Neural progenitor cell (in vitro differentiated cells): ENCODE data around the gene PDZD4. TPM values are rescaled to one million over a fixed set of nuclear protein-coding genes. Genes with fewer than 3 reads are reported as not detected.

ENCODE experiments used
- DNase-seq: peaks from one replicate; pipeline ENCODE4 v3.0.0-alpha.2; 2016; ENCODE audit warnings: low spot score
- H2AFZ ChIP-seq: fragments of 200-600 bp; sonication (generic); replicated peaks from 2 replicates; pipeline ENCODE4 v1.6.1; 2016; ENCODE audit warnings: antibody characterized with exemption
- H3F3A ChIP-seq: fragments of 200-600 bp; sonication (generic); 2 replicates; pipeline ENCODE4 v1.6.1; 2016; ENCODE audit warnings: antibody characterized with exemption, low read depth
- H3K27ac ChIP-seq: fragments of 200-600 bp; sonication (generic); 2 replicates; pipeline ENCODE4 v1.5.1; 2016; ENCODE audit warnings: mild to moderate bottlenecking
- H3K27me3 ChIP-seq: fragments of 200-600 bp; sonication (generic); 2 replicates; pipeline ENCODE4 v1.6.1; 2016; ENCODE audit warnings: mild to moderate bottlenecking, moderate library complexity
- H3K36me3 ChIP-seq: fragments of 200-600 bp; sonication (generic); 2 replicates; pipeline ENCODE4 v1.5.1; 2016
- H3K4me1 ChIP-seq: fragments of 200-600 bp; sonication (generic); 2 replicates; pipeline ENCODE4 v1.6.1; 2016; ENCODE audit warnings: mixed run types
- H3K4me2 ChIP-seq: fragments of 200-600 bp; sonication (generic); 2 replicates; pipeline ENCODE4 v1.6.1; 2016
- H3K4me3 ChIP-seq: fragments of 200-600 bp; sonication (generic); 2 replicates; pipeline ENCODE4 v1.5.1; 2016
- H3K79me2 ChIP-seq: fragments of 200-600 bp; sonication (generic); 2 replicates; pipeline ENCODE4 v1.6.1; 2016; ENCODE audit warnings: low read depth
- H3K9ac ChIP-seq: fragments of 200-600 bp; sonication (generic); 2 replicates; pipeline ENCODE4 v1.6.1; 2016
- H3K9me3 ChIP-seq: fragments of 200-600 bp; sonication (generic); 2 replicates; pipeline ENCODE4 v1.5.1; 2016; ENCODE audit warnings: low read depth
- H4K20me1 ChIP-seq: fragments of 200-600 bp; sonication (generic); 2 replicates; pipeline ENCODE4 v1.6.1; 2016; ENCODE audit warnings: low read depth
- H3K27ac Mint-ChIP-seq: 3 replicates; pipeline ENCODE4 v1.8.0; 2021; ENCODE audit warnings: mixed read lengths
- H3K27me3 Mint-ChIP-seq: 2 replicates; pipeline ENCODE4 v1.8.0; 2022; ENCODE audit warnings: low read depth, mild to moderate bottlenecking, inconsistent platforms, moderate library complexity, mixed read lengths; ENCODE audit not compliant: insufficient read depth
- H3K36me3 Mint-ChIP-seq: 3 replicates; pipeline ENCODE4 v1.8.0; 2021; ENCODE audit warnings: mixed read lengths
- H3K4me1 Mint-ChIP-seq: 3 replicates; pipeline ENCODE4 v1.8.0; 2021; ENCODE audit warnings: mixed read lengths
- H3K4me3 Mint-ChIP-seq: 3 replicates; pipeline ENCODE4 v1.8.0; 2021; ENCODE audit warnings: mild to moderate bottlenecking, moderate library complexity, mixed read lengths
- H3K9me3 Mint-ChIP-seq: 3 replicates; pipeline ENCODE4 v1.8.0; 2020; ENCODE audit warnings: mixed read lengths
- CTCF ChIP-seq: fragments of 200-600 bp; sonication (generic); IDR thresholded peaks from 2 replicates; pipeline ENCODE4 v1.5.1; 2017; ENCODE audit warnings: antibody characterized with exemption, mild to moderate bottlenecking
- EZH2 ChIP-seq: fragments of 200-600 bp; sonication (generic); IDR thresholded peaks from 2 replicates; pipeline ENCODE4 v1.6.1; 2017; ENCODE audit warnings: antibody characterized with exemption, mild to moderate bottlenecking, moderate library complexity
- EZH2phosphoT487 ChIP-seq: fragments of 200-600 bp; sonication (generic); IDR thresholded peaks from 2 replicates; pipeline ENCODE4 v1.6.1; 2017; ENCODE audit warnings: antibody characterized with exemption
- total RNA-seq: library from RNA; depleted of rRNA; stranded (reverse); fragments of >200 nt; gene quantifications from 2 replicates; pipeline ENCODE4 v1.2.3, GENCODE V29; 2015; ENCODE audit warnings: low replicate concordance

Gene PDZD4
- total RNA-seq, 1 donor from 2014 or later = 1.9 TPM

- Histone ChIP-seq H3K27ac (no peak overlapping the region), H3K4me1 (peaks cover 6% of the 10 kb centered on the region), H3K4me2 (no peak overlapping the region), H2AFZ (no peak overlapping the region), H3K36me3 (no peaks in the 10 kb centered on the region), H3K9me3 (no peaks in the 10 kb centered on the region), H4K20me1 (no peaks in the 10 kb centered on the region), H3K9ac (no peak overlapping the region), H3F3A (no peaks in the 10 kb centered on the region), H3K4me3 (no peak overlapping the region), H3K27me3 (peaks cover 7% of the 10 kb centered on the region), H3K79me2 (no peaks in the 10 kb centered on the region)
- H3K36me3 Mint-ChIP-seq = peaks cover 2% of the 10 kb centered on the region
- no peak overlapping the region for H3K4me3 Mint-ChIP-seq
- H3K9me3 Mint-ChIP-seq = peaks cover 32% of the 10 kb centered on the region
- DNase-seq = no peak
- H3K27me3 Mint-ChIP-seq = peaks cover 9% of the 10 kb centered on the region
- H3K27ac Mint-ChIP-seq = no peak overlapping the region
- H3K4me1 Mint-ChIP-seq = peaks cover 13% of the 10 kb centered on the region
- TF ChIP-seq EZH2 (no peak), EZH2phosphoT487 (no peak), CTCF (no peak)
Observed at GRCh38 chrX:153861151-153861550, 30.8 kb upstream of the PDZD4 start.

GRCh38 chrX:153857348-153857903 lies 27.1 kb upstream of the PDZD4 start:
- TF ChIP-seq EZH2 = no peak
- Mint-ChIP-seq H3K4me1 (peaks cover 6% of the 10 kb centered on the region), H3K27me3 (peaks cover 5% of the 10 kb centered on the region), H3K36me3 (no peaks in the 10 kb centered on the region), H3K27ac (no peak overlapping the region), H3K4me3 (no peak overlapping the region), H3K9me3 (peaks cover 27% of the 10 kb centered on the region)
- Histone ChIP-seq H3F3A (no peaks in the 10 kb centered on the region), H3K79me2 (no peaks in the 10 kb centered on the region), H2AFZ (no peak overlapping the region), H3K27ac (no peak overlapping the region), H3K4me3 (no peak overlapping the region), H3K27me3 (peaks cover 11% of the 10 kb centered on the region), H3K4me2 (no peak overlapping the region), H3K9me3 (no peaks in the 10 kb centered on the region), H4K20me1 (no peaks in the 10 kb centered on the region), H3K4me1 (no peaks in the 10 kb centered on the region), H3K9ac (no peak overlapping the region), H3K36me3 (no peaks in the 10 kb centered on the region)
- no peak for DNase-seq

GRCh38 chrX:153854702-153855101 lies 24.4 kb upstream of the PDZD4 start:
- no peak overlapping the region for H3K4me2 ChIP-seq
- H2AFZ ChIP-seq = no peak overlapping the region
- H3K36me3 Mint-ChIP-seq = no peaks in the 10 kb centered on the region
- no peaks in the 10 kb centered on the region for H3K79me2 ChIP-seq
- H4K20me1 ChIP-seq = no peaks in the 10 kb centered on the region
- peaks cover 22% of the 10 kb centered on the region for H3K9me3 Mint-ChIP-seq
- no peaks in the 10 kb centered on the region for H3K4me1 ChIP-seq
- peaks cover 3% of the 10 kb centered on the region for H3K27me3 Mint-ChIP-seq
- H3F3A ChIP-seq = no peaks in the 10 kb centered on the region
- no peak overlapping the region for H3K27ac Mint-ChIP-seq
- H3K4me3 ChIP-seq = no peak overlapping the region
- H3K9me3 ChIP-seq = no peaks in the 10 kb centered on the region
- TF ChIP-seq EZH2 = no peak
- peak; percentile 4 for TF ChIP-seq CTCF
- peaks cover 36% of the 10 kb centered on the region for H3K27me3 ChIP-seq
- no peak overlapping the region for H3K9ac ChIP-seq
- H3K4me3 Mint-ChIP-seq = no peak overlapping the region
- no peaks in the 10 kb centered on the region for H3K36me3 ChIP-seq
- no peak for DNase-seq
- H3K4me1 Mint-ChIP-seq = no peaks in the 10 kb centered on the region
- H3K27ac ChIP-seq = no peak overlapping the region

GRCh38 chrX:153853902-153854267 lies 23.5 kb upstream of the PDZD4 start:
- H3K4me3 ChIP-seq = no peak overlapping the region
- Mint-ChIP-seq H3K4me1 (peaks cover 3% of the 10 kb centered on the region), H3K27ac (no peak overlapping the region), H3K36me3 (no peaks in the 10 kb centered on the region), H3K27me3 (peaks cover 3% of the 10 kb centered on the region), H3K9me3 (peaks cover 19% of the 10 kb centered on the region), H3K4me3 (no peak overlapping the region)
- no peaks in the 10 kb centered on the region for H3K79me2 ChIP-seq
- no peak overlapping the region for H2AFZ ChIP-seq
- H4K20me1 ChIP-seq = no peaks in the 10 kb centered on the region
- no peaks in the 10 kb centered on the region for H3K4me1 ChIP-seq
- no peak overlapping the region for H3K9ac ChIP-seq
- no peaks in the 10 kb centered on the region for H3K9me3 ChIP-seq
- no peak for TF ChIP-seq EZH2phosphoT487
- TF ChIP-seq EZH2 = no peak
- TF ChIP-seq CTCF = no peak
- DNase-seq = no peak
- no peak overlapping the region for H3K27ac ChIP-seq
- H3K36me3 ChIP-seq = no peaks in the 10 kb centered on the region
- H3F3A ChIP-seq = no peaks in the 10 kb centered on the region
- H3K27me3 ChIP-seq = peaks cover 44% of the 10 kb centered on the region
- no peak overlapping the region for H3K4me2 ChIP-seq
